ENCODE data around the gene VPS37B.
"Not testable (repeated sequence)": the region's sequence is repeated elsewhere in the genome, so short reads cannot be mapped to it uniquely, and the experiment has no call there.

VPS37B gene

GRCh38 chr12:122908915-122909314, 13.0 kb upstream of the VPS37B start:
- no peak for TF ChIP-seq CTCF (IDR thresholded peaks at IDR 0.05; ENCODE audit: control insufficient read depth, extremely low read depth, insufficient read depth)

GRCh38 chr12:122905258-122905657, 9.3 kb upstream of the VPS37B start:
- not testable (repeated sequence) for DNase-seq (ENCODE audit: low read depth); H3K4me3 ChIP-seq (ENCODE audit: low read depth, low read length)

More at GRCh38 chr12:122908915-122909314, 13.0 kb upstream of the VPS37B start:
- DNase-seq (ENCODE audit: low read depth) = no peak
- no peak overlapping the region for H3K4me3 ChIP-seq (ENCODE audit: low read depth, low read length)

- H3K4me3 ChIP-seq (ENCODE audit: low read depth, low read length) = no peak overlapping the region
- DNase-seq (ENCODE audit: low read depth) = no peak
- TF ChIP-seq CTCF (IDR thresholded peaks at IDR 0.05; ENCODE audit: control insufficient read depth, extremely low read depth, insufficient read depth) = no peak
Observed at GRCh38 chr12:122903693-122904034, 7.7 kb upstream of the VPS37B start.

- no peak for TF ChIP-seq CTCF (IDR thresholded peaks at IDR 0.05; ENCODE audit: control insufficient read depth, extremely low read depth, insufficient read depth)
- no peak overlapping the region for H3K4me3 ChIP-seq (ENCODE audit: low read depth, low read length)
Observed at GRCh38 chr12:122902854-122903692, 7.1 kb upstream of the VPS37B start.

GRCh38 chr12:122899887-122900286, 4.0 kb upstream of the VPS37B start:
- H3K4me3 ChIP-seq (ENCODE audit: low read depth, low read length) = no peak overlapping the region
- DNase-seq (ENCODE audit: low read depth) = no peak
- TF ChIP-seq CTCF (IDR thresholded peaks at IDR 0.05; ENCODE audit: control insufficient read depth, extremely low read depth, insufficient read depth) = no peak

More at GRCh38 chr12:122902854-122903692, 7.1 kb upstream of the VPS37B start:
- no peak for DNase-seq (ENCODE audit: low read depth)

- H3K4me3 ChIP-seq (ENCODE audit: low read depth, low read length) = no peak overlapping the region
- DNase-seq (ENCODE audit: low read depth) = no peak
- no peak for TF ChIP-seq CTCF (IDR thresholded peaks at IDR 0.05; ENCODE audit: control insufficient read depth, extremely low read depth, insufficient read depth)
Observed at GRCh38 chr12:122896662-122897061, 738 bp upstream of the VPS37B start.

GRCh38 chr12:122895320-122895703, 612 bp downstream of the VPS37B start:
- peak overlapping the region; percentile 74 for H3K4me3 ChIP-seq (ENCODE audit: low read depth, low read length)
- DNase-seq (ENCODE audit: low read depth) = no peak
- no peak for TF ChIP-seq CTCF (IDR thresholded peaks at IDR 0.05; ENCODE audit: control insufficient read depth, extremely low read depth, insufficient read depth)

Measured in LNCaP clone FGC (cell line).